HUES64 (cell line): ENCODE data around the gene OPN1MW2.
"Not testable (repeated sequence)": the region's sequence is repeated elsewhere in the genome, so short reads cannot be mapped to it uniquely, and the experiment has no call there.

Experiments used
- H3K27ac ChIP-seq: 2 replicates; pipeline ENCODE4 v1.7.0; 2013; ENCODE audit warnings: low read depth, low read length, inconsistent platforms
- H3K27me3 ChIP-seq: 2 replicates; pipeline ENCODE4 v1.6.1; 2013; ENCODE audit warnings: mild to moderate bottlenecking, low read length; ENCODE audit not compliant: insufficient read depth
- H3K36me3 ChIP-seq: 2 replicates; pipeline ENCODE4 v1.6.1; 2013; ENCODE audit warnings: mild to moderate bottlenecking, low read length; ENCODE audit not compliant: insufficient read depth
- H3K4me1 ChIP-seq: 2 replicates; pipeline ENCODE4 v1.6.1; 2013; ENCODE audit warnings: mild to moderate bottlenecking, low read length, moderate library complexity; ENCODE audit not compliant: insufficient read depth
- H3K4me3 ChIP-seq: 2 replicates; pipeline ENCODE4 v1.5.1; 2013; ENCODE audit warnings: mild to moderate bottlenecking, low read length, moderate library complexity
- H3K9ac ChIP-seq: 2 replicates; pipeline ENCODE4 v1.6.1; 2013; ENCODE audit warnings: mild to moderate bottlenecking, low read depth, low read length
- H3K9me3 ChIP-seq: 2 replicates; pipeline ENCODE4 v1.6.1; 2013; ENCODE audit warnings: low read depth, low read length; ENCODE audit not compliant: insufficient read depth
- WGBS: fragments of 150-250, 120-280 bp; methylation state at CpG from one replicate; pipeline ENCODE4 v1.1.7; 2013; ENCODE audit warnings: missing lambda C conversion rate; 5-methylcytosine and 5-hydroxymethylcytosine counted together

The OPN1MW2 gene

GRCh38 chrX:154226706-154227105 is 7.2 kb downstream of the OPN1MW2 start:
- no CpG with 5 or more reads among the region's 9 CpGs for WGBS
- H3K9ac ChIP-seq, H3K4me3 ChIP-seq, H3K9me3 ChIP-seq, H3K27ac ChIP-seq, H3K4me1 ChIP-seq, H3K36me3 ChIP-seq, H3K27me3 ChIP-seq: not testable (repeated sequence)

GRCh38 chrX:154231443-154231842 is 11.9 kb downstream of the OPN1MW2 start:
- H3K27ac ChIP-seq, H3K9me3 ChIP-seq, H3K27me3 ChIP-seq, H3K4me1 ChIP-seq, H3K36me3 ChIP-seq, H3K9ac ChIP-seq, H3K4me3 ChIP-seq: not testable (repeated sequence)
- WGBS: no CpG with 5 or more reads among the region's 3 CpGs

- H3K27ac ChIP-seq, H3K4me1 ChIP-seq, H3K9ac ChIP-seq, H3K27me3 ChIP-seq, H3K4me3 ChIP-seq, H3K9me3 ChIP-seq, H3K36me3 ChIP-seq: not testable (repeated sequence)
- WGBS: no CpG with 5 or more reads among the region's 16 CpGs
Observed at GRCh38 chrX:154233620-154234019, 14.1 kb downstream of the OPN1MW2 start.

DNA sequence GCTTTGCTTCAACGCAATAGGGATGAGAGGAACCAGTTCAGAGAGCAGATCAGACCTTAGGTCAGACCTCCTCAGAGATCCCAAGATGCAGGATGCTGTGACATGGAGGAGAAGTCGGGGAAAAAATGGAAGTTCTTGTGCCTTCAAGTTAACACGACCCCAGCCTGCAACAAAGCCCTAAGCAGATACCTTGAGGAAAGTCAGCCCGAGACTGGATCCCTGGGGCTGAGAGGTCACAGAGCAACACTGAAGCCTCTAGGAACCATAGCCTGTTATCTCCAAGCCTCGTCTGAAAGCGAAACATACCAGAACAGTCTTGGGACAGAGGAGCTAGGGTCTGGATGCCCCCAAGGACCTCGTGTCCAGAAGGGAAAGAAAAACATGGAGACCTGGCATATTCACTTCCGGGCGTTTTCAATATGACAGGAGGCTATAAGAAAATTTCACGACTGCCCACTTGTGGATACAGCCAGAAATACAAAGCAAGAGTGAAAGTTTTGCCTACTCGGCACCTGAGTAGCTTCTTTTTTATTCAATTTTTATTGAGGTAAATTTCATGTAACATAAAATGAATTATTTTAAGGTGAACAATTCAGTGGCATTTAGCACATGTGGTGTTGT is 19.5 kb downstream of the OPN1MW2 start:
- not testable (repeated sequence) for H3K27me3 ChIP-seq, H3K36me3 ChIP-seq, H3K4me1 ChIP-seq, H3K4me3 ChIP-seq, H3K9me3 ChIP-seq, H3K27ac ChIP-seq, H3K9ac ChIP-seq
- WGBS: 93% methylated on average over 4 of the region's 11 CpGs

GRCh38 chrX:154239982-154240503 is 20.5 kb downstream of the OPN1MW2 start:
- WGBS: 89% methylated on average over 4 of the region's 8 CpGs
- not testable (repeated sequence) for H3K4me3 ChIP-seq, H3K4me1 ChIP-seq, H3K36me3 ChIP-seq, H3K9me3 ChIP-seq, H3K9ac ChIP-seq, H3K27ac ChIP-seq, H3K27me3 ChIP-seq

DNA sequence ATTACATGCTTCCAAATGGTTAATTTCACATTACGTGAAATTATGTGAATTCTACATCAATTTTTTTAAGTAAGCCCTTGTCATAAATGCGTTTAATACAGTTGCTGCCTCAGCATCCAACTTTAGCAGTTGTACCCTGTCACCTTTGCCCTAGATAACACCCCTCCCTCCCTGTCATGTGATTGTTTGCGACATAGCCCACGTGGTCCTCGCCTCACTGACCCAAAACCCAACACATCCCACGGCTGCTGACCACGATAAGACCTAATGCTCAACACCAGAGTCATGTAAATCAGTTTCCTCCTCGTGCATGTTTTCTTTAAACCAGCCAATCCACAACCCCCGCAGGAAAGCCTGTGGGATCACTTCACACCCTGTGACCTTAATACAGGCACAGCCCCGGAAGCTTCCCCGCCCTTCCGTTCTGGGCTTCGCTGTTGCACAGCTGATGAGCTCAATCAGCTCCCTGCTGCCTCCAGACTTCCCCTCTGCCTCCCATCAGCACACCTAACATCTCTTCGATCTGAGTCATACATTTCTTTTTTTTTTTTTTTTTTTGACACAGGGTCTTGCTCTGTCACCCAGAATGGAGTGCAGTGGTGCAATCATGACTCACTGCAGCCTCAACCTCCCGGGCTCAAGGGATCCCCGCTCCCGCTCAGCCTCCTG is 28.0 kb downstream of the OPN1MW2 start:
- not testable (repeated sequence) for H3K36me3 ChIP-seq, H3K4me1 ChIP-seq, H3K4me3 ChIP-seq, H3K27ac ChIP-seq, H3K9ac ChIP-seq, H3K27me3 ChIP-seq, H3K9me3 ChIP-seq
- no CpG with 5 or more reads among the region's 17 CpGs for WGBS

DNA sequence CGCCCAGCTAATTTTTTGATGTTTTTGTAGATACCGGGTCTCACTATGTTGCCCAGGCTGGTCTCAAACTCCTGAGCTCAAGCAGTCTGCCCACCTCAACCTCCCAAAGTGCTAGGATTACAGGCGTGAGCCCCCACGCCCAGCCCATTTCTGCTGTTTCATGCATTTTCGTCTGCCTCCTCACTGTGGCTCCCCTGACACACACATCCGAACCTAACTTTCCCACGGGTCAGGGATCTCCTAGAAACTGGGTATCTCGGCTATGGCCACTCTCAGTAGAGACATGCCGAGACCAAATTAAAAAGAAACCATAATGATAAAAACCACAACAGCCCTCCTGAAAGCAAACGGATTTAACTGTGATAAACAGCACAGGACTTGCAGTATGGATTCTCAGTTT is 28.5 kb downstream of the OPN1MW2 start:
- not testable (repeated sequence) for H3K4me3 ChIP-seq, H3K9me3 ChIP-seq, H3K27ac ChIP-seq, H3K9ac ChIP-seq, H3K4me1 ChIP-seq, H3K27me3 ChIP-seq, H3K36me3 ChIP-seq
- WGBS: no CpG with 5 or more reads among the region's 10 CpGs

GRCh38 chrX:154257282-154257681 is 37.7 kb downstream of the OPN1MW2 start, which contains the start of gene OPN1MW3:
OPN1MW3 (plus strand) TSS chrX:154257582; CDS start chrX:154257620, 38 bp downstream.
- no CpG with 5 or more reads among the region's 17 CpGs for WGBS
- H3K9me3 ChIP-seq, H3K9ac ChIP-seq, H3K27me3 ChIP-seq, H3K36me3 ChIP-seq, H3K27ac ChIP-seq, H3K4me3 ChIP-seq, H3K4me1 ChIP-seq: not testable (repeated sequence)

- H3K27me3 ChIP-seq, H3K27ac ChIP-seq, H3K9me3 ChIP-seq, H3K4me1 ChIP-seq, H3K4me3 ChIP-seq, H3K9ac ChIP-seq, H3K36me3 ChIP-seq: not testable (repeated sequence)
- WGBS: no CpG with 5 or more reads among the region's 10 CpGs
Observed at GRCh38 chrX:154258711-154259110, 39.2 kb downstream of the OPN1MW2 start.

- not testable (repeated sequence) for H3K9ac ChIP-seq, H3K36me3 ChIP-seq, H3K9me3 ChIP-seq, H3K27ac ChIP-seq, H3K4me3 ChIP-seq, H3K4me1 ChIP-seq, H3K27me3 ChIP-seq
- WGBS: no CpG with 5 or more reads among the region's 6 CpGs
Observed at GRCh38 chrX:154263072-154263471, 43.5 kb downstream of the OPN1MW2 start.

DNA sequence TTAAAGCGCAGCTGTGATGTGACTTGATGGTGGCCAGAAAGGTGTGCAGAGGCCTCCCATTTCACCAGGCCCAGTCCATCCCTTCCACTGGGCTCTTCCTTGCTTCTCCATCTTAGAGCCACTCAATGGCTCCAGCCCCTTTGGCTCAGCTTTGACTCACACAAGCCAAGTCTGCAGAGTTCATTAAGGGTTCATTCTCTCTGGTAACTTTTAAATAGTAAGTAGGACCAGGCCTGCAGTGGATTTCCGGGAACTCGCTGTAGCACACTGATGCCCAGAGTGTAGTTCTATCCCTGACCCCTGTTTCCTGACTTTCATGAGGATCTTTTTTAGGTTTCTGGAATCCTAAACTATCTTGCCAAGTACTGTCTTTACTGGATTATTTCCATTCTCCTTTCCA is 49.7 kb downstream of the OPN1MW2 start:
- not testable (repeated sequence) for H3K4me1 ChIP-seq, H3K9ac ChIP-seq, H3K4me3 ChIP-seq, H3K27me3 ChIP-seq, H3K9me3 ChIP-seq, H3K27ac ChIP-seq, H3K36me3 ChIP-seq
- WGBS: no CpG with 5 or more reads among the region's 3 CpGs
